Upper lobe of left lung (tissue), 4 donors: ENCODE data around the gene ADD1.

Source experiments
- POLR2A ChIP-seq, 4 donors: fragments of 450-650 bp; IDR thresholded peaks; one replicate each; pipeline ENCODE4 v1.5.1; 2016 to 2017; ENCODE audit warnings: antibody characterized with exemption in 4 of 4, mild to moderate bottlenecking in 2 of 4
- POLR2AphosphoS5 ChIP-seq, 2 donors: sonication (generic); formaldehyde crosslinking; IDR thresholded peaks; one replicate each; pipeline ENCODE4 v1.5.1; 2017; ENCODE audit warnings: antibody characterized with exemption in 2 of 2

DNA sequence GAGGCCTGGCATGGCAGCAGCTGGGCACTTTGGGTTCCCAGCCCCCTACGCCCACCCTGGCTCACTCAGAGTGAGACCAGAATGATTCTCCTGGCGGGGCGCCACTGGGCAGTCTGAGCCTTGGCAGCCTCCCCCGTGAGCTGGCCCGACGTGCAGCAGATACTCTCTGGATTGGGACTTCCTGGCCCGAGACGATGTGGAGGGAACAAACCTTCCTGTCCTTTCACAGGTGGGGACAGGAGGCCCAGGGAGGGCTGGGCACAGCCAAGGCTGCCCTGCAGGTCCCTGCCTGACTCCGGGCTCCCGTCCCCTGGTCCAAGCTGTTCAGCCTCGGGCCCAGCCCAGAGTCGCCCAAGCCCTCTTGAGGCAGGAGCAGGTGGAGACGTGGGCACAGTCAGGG, 17.9 kb upstream of the ADD1 start:
- TF ChIP-seq POLR2A (IDR thresholded peaks at IDR 0.05) = no peak
- TF ChIP-seq POLR2AphosphoS5 (IDR thresholded peaks at IDR 0.05) = no peak
